ENCODE data around the gene R3HDM2. TPM values are rescaled to one million over a fixed set of nuclear protein-coding genes. Genes with fewer than 3 reads are reported as not detected.
A peak's percentile ranks its signal among the peaks of the same experiment; 100 is the strongest.

The R3HDM2 gene
- total and polyA plus RNA-seq, 2 donors (not counting 1 experiment from before 2014, with no cell fraction given), result 104 to 129 TPM

DNA sequence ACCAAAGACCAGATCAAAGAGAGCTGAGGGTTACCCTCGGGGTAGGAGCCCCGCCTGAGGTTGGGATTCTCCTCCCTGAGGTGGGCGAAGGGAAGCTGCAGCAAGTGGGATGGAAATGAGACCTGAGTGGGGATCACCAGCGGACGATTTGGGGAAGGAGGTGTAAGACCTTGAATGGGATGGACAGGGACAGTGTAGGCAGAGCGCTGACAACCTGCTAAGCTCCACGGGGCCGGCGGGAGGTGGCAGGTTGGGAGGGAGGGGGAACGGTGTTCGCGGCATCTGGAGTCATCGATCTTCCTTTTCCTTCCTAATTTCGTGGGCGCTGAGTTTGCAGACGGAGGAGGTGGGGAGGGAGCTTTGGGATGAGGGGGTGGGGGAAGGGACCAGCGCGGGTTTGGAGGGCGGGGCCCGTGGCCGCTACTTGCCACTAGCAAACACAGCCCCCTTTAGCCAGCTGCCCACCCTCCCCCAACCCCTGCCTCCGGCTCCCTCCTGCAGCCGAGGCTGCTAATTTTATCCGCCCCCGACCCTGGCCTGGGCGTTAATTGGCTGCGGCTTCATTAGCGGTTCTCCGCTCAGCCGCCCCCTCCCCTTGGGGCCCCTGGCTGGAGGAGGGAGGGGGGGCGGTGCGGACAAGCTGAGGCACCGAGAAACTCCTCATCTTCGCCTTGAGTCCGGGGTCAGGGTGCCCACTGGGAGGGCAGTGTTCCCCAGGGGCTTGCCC, 204.1 kb downstream of the R3HDM2 start:
- H3K9me3 Mint-ChIP-seq (ENCODE audit: insufficient read depth), result no peaks in the 10 kb centered on the region
- H3K27ac ChIP-seq (ENCODE audit: low read length in 2 of 2), result no peak overlapping the region
- H3K9me3 ChIP-seq (ENCODE audit: control extremely low read depth in 1 of 3, control insufficient read depth in 2 of 3, insufficient read depth in 1 of 3, low read length in 2 of 3), result peaks cover 0 to 36% (median 0%) of the 10 kb centered on the region in 3 donors
- H3K36me3 ChIP-seq (replicated peaks in 1 of 2; ENCODE audit: control extremely low read depth in 1 of 2, control insufficient read depth in 1 of 2, extremely low read depth in 1 of 2, insufficient read depth in 2 of 2, low read length in 1 of 2), result peaks cover 0 to 10% of the 10 kb centered on the region in 2 experiments
- H3K4me3 Mint-ChIP-seq, result peak overlapping the region; percentile 85
- TF ChIP-seq EZH2 (IDR thresholded peaks at IDR 0.05; ENCODE audit: borderline replicate concordance, insufficient read depth, low read depth, low read length, poor library complexity, severe bottlenecking), result no peak
- TF ChIP-seq, protein P1, sequence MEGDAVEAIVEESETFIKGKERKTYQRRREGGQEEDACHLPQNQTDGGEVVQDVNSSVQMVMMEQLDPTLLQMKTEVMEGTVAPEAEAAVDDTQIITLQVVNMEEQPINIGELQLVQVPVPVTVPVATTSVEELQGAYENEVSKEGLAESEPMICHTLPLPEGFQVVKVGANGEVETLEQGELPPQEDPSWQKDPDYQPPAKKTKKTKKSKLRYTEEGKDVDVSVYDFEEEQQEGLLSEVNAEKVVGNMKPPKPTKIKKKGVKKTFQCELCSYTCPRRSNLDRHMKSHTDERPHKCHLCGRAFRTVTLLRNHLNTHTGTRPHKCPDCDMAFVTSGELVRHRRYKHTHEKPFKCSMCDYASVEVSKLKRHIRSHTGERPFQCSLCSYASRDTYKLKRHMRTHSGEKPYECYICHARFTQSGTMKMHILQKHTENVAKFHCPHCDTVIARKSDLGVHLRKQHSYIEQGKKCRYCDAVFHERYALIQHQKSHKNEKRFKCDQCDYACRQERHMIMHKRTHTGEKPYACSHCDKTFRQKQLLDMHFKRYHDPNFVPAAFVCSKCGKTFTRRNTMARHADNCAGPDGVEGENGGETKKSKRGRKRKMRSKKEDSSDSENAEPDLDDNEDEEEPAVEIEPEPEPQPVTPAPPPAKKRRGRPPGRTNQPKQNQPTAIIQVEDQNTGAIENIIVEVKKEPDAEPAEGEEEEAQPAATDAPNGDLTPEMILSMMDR (IDR thresholded peaks at IDR 0.05), result no peak
- peak overlapping the region; percentile 86 for H3K27ac Mint-ChIP-seq
- peaks cover 28% of the 10 kb centered on the region for H3K27me3 Mint-ChIP-seq
- peaks cover 75% of the 10 kb centered on the region for H3K4me1 Mint-ChIP-seq
- peaks cover 75 to 85% of the 10 kb centered on the region in 2 donors for H3K4me1 ChIP-seq (ENCODE audit: control insufficient read depth in 2 of 2, insufficient read depth in 2 of 2, low read length in 2 of 2)
- ATAC-seq (ENCODE audit: low read depth) (no peak), DNase-seq (peak; percentile 54)
- H4K20me1 ChIP-seq (ENCODE audit: control insufficient read depth, insufficient read depth, low read length, poor library complexity, severe bottlenecking), result peaks cover 29% of the 10 kb centered on the region
- H3K79me2 ChIP-seq (ENCODE audit: control insufficient read depth, insufficient read depth, low read length), result peaks cover 36% of the 10 kb centered on the region
- CTCF ChIA-PET, result interaction anchor here (0.7 to 31.1 kb wide), 6 partner anchors 11 to 251 kb away, joined by 3 to 838 read pairs (median 4); partner anchors contain the start of genes NEMP1 and NXPH4
- POLR2A ChIA-PET, result interaction anchor here (0.5 to 7.5 kb wide), 5 partner anchors 10 to 1080 kb away, joined by 3 to 89 read pairs (median 5); partner anchors contain the start of gene NXPH4
- peak overlapping the region in 3 of 5 experiments; percentile 1 to 39 (median 13) for H3K4me3 ChIP-seq (ENCODE audit: control extremely low read depth in 1 of 5, extremely low read depth in 1 of 5, insufficient read depth in 1 of 5, low read depth in 2 of 5, low read length in 4 of 5)
- H3K27me3 ChIP-seq (replicated peaks in 1 of 4; ENCODE audit: control extremely low read depth in 1 of 4, control insufficient read depth in 3 of 4, insufficient read depth in 4 of 4, low read length in 3 of 4), result peaks cover 0 to 57% (median 35%) of the 10 kb centered on the region in 4 experiments
- intact Hi-C loops (cut with micrococcal nuclease), result loop anchor here (1.0 to 5.0 kb wide), 2 partner anchors 8 to 149 kb away; partner anchors contain the start of gene NEMP1
- H2AFZ ChIP-seq (ENCODE audit: insufficient read depth, low read depth, low read length, poor library complexity, severe bottlenecking), result peak overlapping the region; percentile 39
- peak overlapping the region; percentile 29 for H3K9ac ChIP-seq (ENCODE audit: low read length)
- peak overlapping the region; percentile 72 for H3K4me2 ChIP-seq (replicated peaks; ENCODE audit: low read depth, low read length, poor library complexity, severe bottlenecking)
- 7% methylated on average over 20 of the region's 35 CpGs for WGBS (ENCODE audit: insufficient coverage)

Data from B cell (primary cell).